CD1c-positive myeloid dendritic cell (primary cell): ENCODE results near the gene DLG2.

Experiments used
- DNase-seq: peaks from one replicate; pipeline ENCODE4 v3.0.0-alpha.2; 2016; ENCODE audit errors: extremely low spot score

The DLG2 gene

GRCh38 chr11:84673753-84674152 lies 953.4 kb downstream of the DLG2 start:
- no peak for DNase-seq

DNA sequence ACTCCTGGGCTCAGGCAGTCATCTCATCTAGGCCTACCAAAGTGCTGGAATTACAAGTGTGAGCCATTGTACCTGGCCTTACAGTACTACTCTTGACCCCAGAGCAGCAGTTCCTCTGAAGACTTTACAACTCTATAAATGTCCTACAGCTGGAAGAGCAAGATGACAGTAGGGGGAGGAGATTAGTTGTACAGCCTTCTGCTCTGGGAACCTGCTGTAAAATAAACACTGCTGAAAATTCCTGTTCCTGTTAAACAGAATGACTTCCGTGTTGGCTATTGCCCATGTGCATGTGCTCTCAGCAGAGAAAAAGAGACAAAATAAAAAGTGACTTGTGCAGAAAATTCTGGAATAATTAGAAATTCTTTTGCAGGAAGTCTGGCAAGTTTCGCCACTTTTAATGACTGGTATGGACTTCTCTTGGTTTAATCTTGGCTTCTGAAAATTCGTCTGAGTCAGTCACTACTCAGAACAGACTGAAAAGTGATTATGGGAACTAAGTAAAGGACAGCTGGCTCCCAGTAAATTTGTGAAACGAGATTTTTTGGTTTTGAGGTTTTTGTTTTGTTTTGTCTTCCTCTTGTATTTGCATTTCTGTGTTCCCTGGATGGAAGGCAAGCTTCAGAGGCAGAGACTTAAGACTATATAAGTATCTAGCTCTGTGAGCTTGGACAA lies 955.7 kb downstream of the DLG2 start:
- DNase-seq = no peak

GRCh38 chr11:84663731-84664130 lies 963.4 kb downstream of the DLG2 start:
- no peak for DNase-seq

GRCh38 chr11:84660257-84660977 lies 966.7 kb downstream of the DLG2 start:
- no peak for DNase-seq

- no peak for DNase-seq
Observed at GRCh38 chr11:84655712-84656111, 971.4 kb downstream of the DLG2 start.

DNA sequence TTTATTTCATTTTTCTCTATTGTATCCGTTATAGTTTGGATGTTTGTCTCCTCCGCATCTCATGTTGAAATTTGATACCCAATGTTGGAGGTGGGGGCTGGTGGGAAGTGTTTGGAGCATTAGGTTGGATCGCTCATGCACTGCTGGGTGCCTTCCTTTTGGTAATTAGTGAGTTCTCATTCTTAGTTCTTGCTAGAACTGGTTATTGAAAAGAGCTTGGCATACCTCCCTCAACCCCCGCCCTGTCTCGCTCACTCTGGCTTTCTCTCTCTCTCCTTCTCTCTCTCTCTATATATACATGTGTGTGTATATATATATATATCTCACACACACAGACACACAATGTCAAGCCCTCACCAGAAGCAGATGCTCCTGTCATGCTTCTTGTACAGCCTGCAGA lies 978.7 kb downstream of the DLG2 start:
- no peak for DNase-seq

- DNase-seq = no peak
Observed at GRCh38 chr11:84645988-84646694, 981.0 kb downstream of the DLG2 start.

DNA sequence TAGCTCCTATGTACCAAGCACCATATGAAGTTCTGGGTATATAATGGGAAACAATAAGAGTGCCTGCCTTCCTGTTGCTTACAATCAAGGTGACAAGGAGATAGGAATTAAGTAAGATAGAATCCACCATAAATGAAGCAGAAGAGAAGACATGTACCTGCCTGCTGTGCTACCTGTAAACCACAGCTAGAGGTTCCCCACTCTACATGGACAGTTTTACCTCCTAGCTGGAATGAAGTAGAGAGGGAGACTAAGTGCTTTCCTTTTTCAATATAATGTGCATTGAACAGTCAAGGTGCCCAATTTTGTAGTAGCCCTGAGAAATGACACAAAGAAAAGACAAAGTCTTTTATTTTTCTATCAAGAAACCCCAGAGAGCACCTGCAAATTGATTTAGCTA lies 984.6 kb downstream of the DLG2 start:
- DNase-seq = no peak

GRCh38 chr11:84634309-84634708 lies 992.8 kb downstream of the DLG2 start:
- DNase-seq = no peak

- DNase-seq = no peak
Observed at GRCh38 chr11:84628871-84629620, 998.1 kb downstream of the DLG2 start.

- no peak for DNase-seq
Observed at GRCh38 chr11:84626256-84626655, 1000.9 kb downstream of the DLG2 start.

DNA sequence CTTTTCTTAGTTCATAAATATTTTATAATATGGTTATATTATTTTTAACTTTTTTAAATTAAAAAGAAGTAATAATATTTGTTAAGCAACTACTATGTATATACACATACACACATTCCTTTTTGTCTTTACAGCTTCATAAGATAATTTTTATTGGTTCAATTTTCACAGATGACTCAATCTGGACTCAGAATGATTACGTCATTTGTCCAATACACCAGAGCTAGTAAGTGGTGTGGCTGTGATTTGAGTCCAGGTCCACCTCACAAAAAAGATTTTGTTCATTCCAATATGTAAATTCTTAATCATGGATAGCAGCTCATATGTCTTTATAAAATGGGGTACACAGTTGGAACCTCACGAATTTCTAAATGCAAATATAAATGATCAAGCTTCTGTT lies 1014.5 kb downstream of the DLG2 start:
- no peak for DNase-seq

- no peak for DNase-seq
Observed at GRCh38 chr11:84608837-84609196, 1018.3 kb downstream of the DLG2 start.

DNA sequence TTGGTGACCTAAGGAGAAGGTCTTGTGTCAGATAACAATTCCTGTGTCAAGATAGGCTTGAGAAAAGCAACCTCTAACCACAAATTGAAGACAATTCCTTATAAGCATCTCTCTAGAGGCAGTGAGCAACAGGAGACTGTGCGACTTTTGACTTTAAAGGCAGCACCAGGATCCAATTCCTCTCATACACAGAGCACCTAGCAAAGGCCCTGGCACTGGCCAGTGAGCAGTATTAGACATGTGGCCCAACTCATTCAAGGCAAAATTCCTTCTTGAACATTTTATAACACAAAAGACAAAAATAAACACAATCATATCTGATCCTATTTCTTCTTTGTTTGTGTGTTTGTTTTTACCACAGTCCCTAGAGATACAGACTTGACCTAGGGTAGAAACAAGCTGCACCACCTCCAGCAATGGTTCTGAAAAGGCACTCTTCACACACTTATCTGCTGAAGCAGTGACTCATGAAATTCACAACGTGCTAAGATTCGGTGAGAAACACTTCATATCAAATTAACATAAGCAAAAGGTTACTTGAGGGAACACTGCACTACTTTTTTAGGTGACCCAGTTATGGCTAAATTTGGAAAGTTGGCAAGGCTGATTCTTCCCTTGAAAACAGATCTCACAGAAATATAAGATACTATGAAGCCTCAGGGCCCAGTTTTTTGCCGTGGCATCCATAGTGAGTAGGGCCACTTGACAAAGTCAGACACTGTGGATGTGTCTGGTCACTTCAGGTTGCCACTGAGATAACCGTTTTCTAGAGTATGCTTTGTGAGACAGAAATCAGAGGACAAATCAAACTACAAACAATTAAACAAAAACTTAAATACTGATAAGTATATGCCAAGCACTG lies 1018.9 kb downstream of the DLG2 start:
- no peak for DNase-seq

GRCh38 chr11:84594602-84595001 lies 1032.5 kb downstream of the DLG2 start:
- no peak for DNase-seq

GRCh38 chr11:84590106-84590505 lies 1037.0 kb downstream of the DLG2 start:
- no peak for DNase-seq

- no peak for DNase-seq
Observed at GRCh38 chr11:84588131-84588829, 1038.9 kb downstream of the DLG2 start.

DNA sequence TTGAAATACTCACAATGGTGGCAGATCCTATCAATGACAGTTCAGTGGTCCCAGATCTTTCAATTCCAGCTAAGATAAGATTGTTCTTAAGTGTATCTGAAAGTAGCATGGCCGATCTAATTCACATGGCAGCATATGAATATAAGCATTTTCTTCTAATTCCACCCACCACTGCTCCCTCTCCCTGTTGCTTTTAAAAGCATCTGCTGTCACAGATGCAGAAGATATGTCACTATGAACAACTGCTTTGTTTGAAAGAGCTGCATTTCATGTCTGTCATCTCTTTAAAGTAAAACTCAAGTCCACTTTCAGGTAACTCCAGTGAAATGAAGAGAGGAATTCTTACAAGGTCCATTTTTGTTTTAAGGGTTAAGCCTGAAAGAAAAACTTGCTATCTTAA lies 1044.0 kb downstream of the DLG2 start:
- DNase-seq = no peak

GRCh38 chr11:84581083-84581482 lies 1046.1 kb downstream of the DLG2 start:
- no peak for DNase-seq

- DNase-seq = no peak
Observed at GRCh38 chr11:84580428-84580827, 1046.7 kb downstream of the DLG2 start.

GRCh38 chr11:84573868-84574267 lies 1053.3 kb downstream of the DLG2 start:
- DNase-seq = no peak
